ENCODE data around the gene UBALD1. TPM values are rescaled to one million over a fixed set of nuclear protein-coding genes. Genes with fewer than 3 reads are reported as not detected.

Gene UBALD1
- total RNA-seq, 3 donors from 2014 or later (not counting 1 experiment from before 2014, with no cell fraction given): 40.8 to 54.4 (median 53.6) TPM

GRCh38 chr16:4583906-4584305 lies 30.8 kb downstream of the UBALD1 start:
- no peaks in the 10 kb centered on the region for H3K9me3 Mint-ChIP-seq
- no peak overlapping the region for H3K27ac Mint-ChIP-seq
- H3K27me3 ChIP-seq (ENCODE audit: control insufficient read depth, insufficient read depth, low read length): peaks cover 3% of the 10 kb centered on the region
- no peak overlapping the region for H3K4me3 ChIP-seq (ENCODE audit: low read length)
- peaks cover 0 to 4% of the 10 kb centered on the region in 2 donors for H3K27me3 Mint-ChIP-seq (ENCODE audit: low read depth in 2 of 2)
- whole genome bisulfite sequencing (ENCODE audit: insufficient coverage): 85% methylated on average over 3 of the region's 4 CpGs
- H3K9me3 ChIP-seq (ENCODE audit: control insufficient read depth, insufficient read depth, low read length): peaks cover 6% of the 10 kb centered on the region
- no peaks in the 10 kb centered on the region for H3K36me3 Mint-ChIP-seq
- intact Hi-C loops (cut with micrococcal nuclease): no loop called here
- no peaks in the 10 kb centered on the region for H3K36me3 ChIP-seq (ENCODE audit: control insufficient read depth, insufficient read depth, low read length)
- no peak overlapping the region for H3K4me3 Mint-ChIP-seq
- no peak overlapping the region for H3K27ac ChIP-seq (ENCODE audit: low read length)
- peaks cover 5% of the 10 kb centered on the region for H3K4me1 ChIP-seq (ENCODE audit: control insufficient read depth, insufficient read depth, low read length)
- no peak for TF ChIP-seq CTCF (IDR thresholded peaks at IDR 0.05)
- ATAC-seq: no peak
- H3K4me1 Mint-ChIP-seq: no peaks in the 10 kb centered on the region
- no peak for DNase-seq

GRCh38 chr16:4580250-4580649 lies 34.4 kb downstream of the UBALD1 start:
- 82% methylated on average over 5 of the region's 6 CpGs for whole genome bisulfite sequencing (ENCODE audit: insufficient coverage)
- intact Hi-C loops (cut with micrococcal nuclease): no loop called here
- Mint-ChIP-seq H3K27me3 (ENCODE audit: low read depth in 2 of 2) (no peaks in the 10 kb centered on the region), H3K4me3 (no peak overlapping the region), H3K27ac (no peak overlapping the region), H3K9me3 (no peaks in the 10 kb centered on the region), H3K36me3 (no peaks in the 10 kb centered on the region), H3K4me1 (no peaks in the 10 kb centered on the region)
- Histone ChIP-seq H3K4me1 (ENCODE audit: control insufficient read depth, insufficient read depth, low read length) (peaks cover 3% of the 10 kb centered on the region), H3K4me3 (ENCODE audit: low read length) (no peak overlapping the region), H3K9me3 (ENCODE audit: control insufficient read depth, insufficient read depth, low read length) (no peaks in the 10 kb centered on the region), H3K27me3 (ENCODE audit: control insufficient read depth, insufficient read depth, low read length) (no peaks in the 10 kb centered on the region), H3K36me3 (ENCODE audit: control insufficient read depth, insufficient read depth, low read length) (no peaks in the 10 kb centered on the region), H3K27ac (ENCODE audit: low read length) (no peak overlapping the region)
- no peak for TF ChIP-seq CTCF (IDR thresholded peaks at IDR 0.05)
- no peak for ATAC-seq
- no peak for DNase-seq

GRCh38 chr16:4578961-4579530 lies 35.6 kb downstream of the UBALD1 start:
- H3K27me3 ChIP-seq (ENCODE audit: control insufficient read depth, insufficient read depth, low read length): no peaks in the 10 kb centered on the region
- no peak overlapping the region for H3K4me3 ChIP-seq (ENCODE audit: low read length)
- ATAC-seq (no peak), DNase-seq (no peak)
- H3K9me3 ChIP-seq (ENCODE audit: control insufficient read depth, insufficient read depth, low read length): no peaks in the 10 kb centered on the region
- WGBS (ENCODE audit: insufficient coverage): 87% methylated on average over 13 of the region's 13 CpGs
- H3K9me3 Mint-ChIP-seq: no peaks in the 10 kb centered on the region
- H3K4me1 ChIP-seq (ENCODE audit: control insufficient read depth, insufficient read depth, low read length): peaks cover 7% of the 10 kb centered on the region
- H3K36me3 ChIP-seq (ENCODE audit: control insufficient read depth, insufficient read depth, low read length): no peaks in the 10 kb centered on the region
- no peaks in the 10 kb centered on the region for H3K4me1 Mint-ChIP-seq
- no peak for TF ChIP-seq CTCF (IDR thresholded peaks at IDR 0.05)
- H3K27ac Mint-ChIP-seq: no peak overlapping the region
- no peak overlapping the region for H3K27ac ChIP-seq (ENCODE audit: low read length)
- no peaks in the 10 kb centered on the region for H3K27me3 Mint-ChIP-seq (ENCODE audit: low read depth in 2 of 2)
- intact Hi-C loops (cut with micrococcal nuclease): no loop called here
- no peaks in the 10 kb centered on the region for H3K36me3 Mint-ChIP-seq
- no peak overlapping the region for H3K4me3 Mint-ChIP-seq

GRCh38 chr16:4576008-4576407 lies 38.7 kb downstream of the UBALD1 start:
- Mint-ChIP-seq H3K4me3 (no peak overlapping the region), H3K27ac (no peak overlapping the region), H3K4me1 (no peaks in the 10 kb centered on the region), H3K27me3 (ENCODE audit: low read depth in 2 of 2) (no peaks in the 10 kb centered on the region), H3K9me3 (no peaks in the 10 kb centered on the region), H3K36me3 (no peaks in the 10 kb centered on the region)
- Histone ChIP-seq H3K4me1 (ENCODE audit: control insufficient read depth, insufficient read depth, low read length) (peaks cover 7% of the 10 kb centered on the region), H3K9me3 (ENCODE audit: control insufficient read depth, insufficient read depth, low read length) (no peaks in the 10 kb centered on the region), H3K36me3 (ENCODE audit: control insufficient read depth, insufficient read depth, low read length) (no peaks in the 10 kb centered on the region), H3K27ac (ENCODE audit: low read length) (no peak overlapping the region), H3K4me3 (ENCODE audit: low read length) (no peak overlapping the region), H3K27me3 (ENCODE audit: control insufficient read depth, insufficient read depth, low read length) (no peaks in the 10 kb centered on the region)
- no peak for TF ChIP-seq CTCF (IDR thresholded peaks at IDR 0.05)
- intact Hi-C loops (cut with micrococcal nuclease): no loop called here
- 92% methylated on average over 15 of the region's 15 CpGs for WGBS (ENCODE audit: insufficient coverage)
- DNase-seq (no peak), ATAC-seq (no peak)

Data from natural killer cell (primary cell).